Measurements from ENCODE around the gene SCIN.

SCIN gene

DNA sequence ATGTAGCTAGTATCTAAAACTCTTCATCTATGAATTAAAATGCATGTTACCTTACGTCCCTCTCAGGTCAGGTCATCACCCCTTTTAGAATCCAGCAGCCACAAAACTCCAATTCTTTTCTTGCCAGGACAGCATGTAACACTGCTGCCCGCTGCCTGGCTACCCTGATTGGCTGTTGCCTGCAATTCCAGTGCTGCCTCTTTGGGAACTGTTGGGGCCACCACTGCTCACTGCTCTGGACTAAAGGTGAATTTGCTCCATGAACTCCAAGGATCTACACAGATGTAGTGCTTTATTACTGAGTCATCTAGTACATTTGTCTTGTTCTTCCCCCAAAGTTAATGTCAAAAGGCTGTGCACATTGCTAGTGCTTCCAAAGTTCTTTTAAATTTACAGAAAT is 40.4 kb downstream of the SCIN start:
- DNase-seq (ENCODE audit: insufficient read length, low spot score) (peak; percentile 9), FAIRE-seq (no peak)
- TF ChIP-seq POLR2A (IDR thresholded peaks at IDR 0.05; ENCODE audit: low read depth, low read length), result no peak

DNA sequence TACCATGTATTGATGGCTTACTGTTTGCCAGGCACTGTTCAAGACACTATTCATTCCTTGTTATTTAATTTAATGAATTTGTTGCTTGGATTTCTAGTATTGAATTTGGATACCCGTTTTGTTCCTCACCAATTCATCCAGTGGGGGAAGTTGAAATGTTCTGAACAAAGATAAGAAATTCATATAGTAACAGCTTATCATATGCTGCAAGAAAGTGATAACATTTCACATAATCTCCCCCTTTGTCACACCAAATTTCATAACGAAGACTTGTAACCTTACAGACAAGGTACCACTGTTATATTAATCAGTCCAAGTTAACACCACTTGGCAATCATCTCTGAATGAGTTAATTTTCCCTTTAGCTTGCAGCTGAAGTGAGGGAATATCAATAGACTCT is 42.1 kb downstream of the SCIN start:
- no peak for TF ChIP-seq POLR2A (IDR thresholded peaks at IDR 0.05; ENCODE audit: low read depth, low read length)
- FAIRE-seq (no peak), DNase-seq (ENCODE audit: insufficient read length, low spot score) (no peak)

DNA sequence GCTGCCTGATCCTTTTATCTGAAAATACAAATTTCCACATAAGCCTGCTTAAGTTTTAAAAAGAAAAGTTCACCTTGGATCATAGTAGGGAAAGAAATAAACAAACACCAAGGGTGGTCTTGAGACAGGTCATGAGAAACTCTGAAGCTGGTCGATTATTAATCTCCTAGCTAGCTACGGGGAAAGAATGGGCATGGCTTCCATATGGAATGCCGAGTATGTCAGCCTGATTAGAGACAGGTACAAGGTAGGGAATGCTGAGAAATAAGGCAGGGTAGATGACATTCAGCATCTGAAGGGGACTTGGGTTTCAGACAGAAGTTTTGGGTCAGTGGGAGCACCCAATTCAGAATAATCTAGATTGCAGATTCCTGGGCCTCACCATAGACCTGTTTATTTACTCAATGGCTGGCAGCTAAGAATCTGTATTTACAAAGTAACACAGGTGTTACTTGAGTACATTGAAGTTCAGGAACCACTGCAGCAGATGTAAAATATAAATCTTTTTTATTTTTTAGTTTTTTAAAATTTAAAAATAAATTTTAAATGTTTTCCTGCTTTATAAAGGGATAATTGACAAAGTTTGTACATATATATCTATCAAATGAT is 49.0 kb downstream of the SCIN start:
- FAIRE-seq (peak; percentile 80), DNase-seq (ENCODE audit: insufficient read length, low spot score) (no peak)
- no peak for TF ChIP-seq POLR2A (IDR thresholded peaks at IDR 0.05; ENCODE audit: low read depth, low read length)

DNA sequence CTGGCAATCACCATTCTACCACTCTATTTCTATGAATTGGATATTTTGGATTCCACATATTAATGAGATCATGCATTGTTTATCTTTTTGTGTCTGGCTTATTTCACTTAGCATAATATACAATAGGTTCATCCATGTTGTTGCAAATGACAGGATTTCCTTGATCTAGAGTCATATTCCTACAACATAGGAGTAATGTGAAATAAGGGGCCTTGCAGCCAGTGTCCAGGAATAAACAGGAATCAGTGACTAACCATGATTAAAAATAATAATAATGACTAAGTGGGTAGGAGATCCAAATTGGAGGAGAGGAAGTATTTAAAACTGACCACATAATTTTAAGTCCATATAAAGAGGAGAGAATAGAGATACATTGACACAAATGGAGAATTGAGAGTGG is 49.9 kb downstream of the SCIN start:
- no peak for TF ChIP-seq POLR2A (IDR thresholded peaks at IDR 0.05; ENCODE audit: low read depth, low read length)
- peak; percentile 78 for FAIRE-seq
- DNase-seq (ENCODE audit: insufficient read length, low spot score), result no peak

DNA sequence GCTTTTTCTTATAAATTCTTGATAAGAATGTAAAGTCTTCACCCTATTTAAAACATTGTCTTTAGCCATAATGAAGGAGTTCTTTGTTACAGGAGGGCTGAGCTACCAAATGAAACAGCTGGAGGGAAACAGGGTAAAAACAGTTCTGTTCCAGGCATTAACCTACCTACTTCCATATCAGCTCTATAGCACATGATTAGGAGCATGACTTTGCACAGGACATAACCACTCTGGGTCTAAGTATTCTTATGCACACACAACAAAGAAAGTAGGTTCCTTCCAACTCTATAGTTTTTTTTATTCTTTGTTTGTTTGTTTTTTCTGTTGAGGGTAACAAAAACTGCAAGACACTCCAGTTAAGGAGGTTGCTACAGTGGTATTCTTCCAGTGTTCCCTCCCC is 52.7 kb downstream of the SCIN start:
- no peak for TF ChIP-seq POLR2A (IDR thresholded peaks at IDR 0.05; ENCODE audit: low read depth, low read length)
- DNase-seq (ENCODE audit: insufficient read length, low spot score), result no peak
- FAIRE-seq, result no peak

DNA sequence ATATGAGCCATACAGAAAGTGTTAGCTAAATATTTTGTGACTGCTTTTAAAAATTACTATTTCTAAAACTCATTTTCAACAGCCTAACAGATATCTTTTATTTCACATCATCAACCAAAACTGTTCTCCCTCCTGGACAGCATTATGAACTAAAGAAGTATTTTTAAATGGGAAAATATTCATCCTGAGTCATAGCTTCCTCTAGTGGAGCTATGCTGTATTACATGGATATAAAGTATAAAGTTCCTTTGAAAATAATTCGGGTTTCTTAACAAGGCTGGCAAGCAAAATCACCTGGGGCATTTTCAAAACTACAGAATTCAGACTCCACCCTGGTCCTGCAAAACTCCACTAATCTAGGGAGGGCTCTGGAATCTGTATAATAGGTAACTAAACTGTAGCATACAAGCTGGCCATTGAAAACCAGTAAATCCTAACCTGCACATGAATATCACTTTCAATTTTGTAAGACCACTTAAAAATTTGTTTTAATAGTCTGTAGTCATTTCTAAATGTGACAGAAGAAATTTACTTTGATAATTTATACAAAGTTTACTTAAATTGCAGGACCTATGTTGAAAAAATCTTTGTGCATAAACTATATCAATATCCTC is 53.5 kb downstream of the SCIN start:
- TF ChIP-seq POLR2A (IDR thresholded peaks at IDR 0.05; ENCODE audit: low read depth, low read length), result no peak
- FAIRE-seq, result peak; percentile 83
- no peak for DNase-seq (ENCODE audit: insufficient read length, low spot score)

DNA sequence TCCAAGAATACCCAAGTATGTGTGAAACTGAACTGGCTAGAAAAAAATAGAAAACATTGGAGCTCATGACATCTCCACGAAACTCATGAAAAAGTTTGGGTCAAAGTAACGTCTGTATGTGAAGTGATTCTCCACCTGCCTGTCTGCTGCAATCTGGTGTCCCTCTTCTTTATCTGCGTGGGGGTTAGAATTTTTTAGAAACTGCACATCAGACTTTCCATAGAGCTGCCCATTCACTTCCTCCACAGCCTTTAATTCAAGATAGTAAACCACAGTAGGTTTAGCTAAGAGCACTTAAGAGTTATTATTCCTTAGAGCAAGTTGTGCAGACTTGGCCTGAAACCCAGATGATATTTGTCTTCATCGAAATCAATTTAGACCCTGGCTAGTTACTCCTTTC is 55.3 kb downstream of the SCIN start:
- FAIRE-seq, result no peak
- DNase-seq (ENCODE audit: insufficient read length, low spot score), result no peak
- TF ChIP-seq POLR2A (IDR thresholded peaks at IDR 0.05; ENCODE audit: low read depth, low read length), result no peak

DNA sequence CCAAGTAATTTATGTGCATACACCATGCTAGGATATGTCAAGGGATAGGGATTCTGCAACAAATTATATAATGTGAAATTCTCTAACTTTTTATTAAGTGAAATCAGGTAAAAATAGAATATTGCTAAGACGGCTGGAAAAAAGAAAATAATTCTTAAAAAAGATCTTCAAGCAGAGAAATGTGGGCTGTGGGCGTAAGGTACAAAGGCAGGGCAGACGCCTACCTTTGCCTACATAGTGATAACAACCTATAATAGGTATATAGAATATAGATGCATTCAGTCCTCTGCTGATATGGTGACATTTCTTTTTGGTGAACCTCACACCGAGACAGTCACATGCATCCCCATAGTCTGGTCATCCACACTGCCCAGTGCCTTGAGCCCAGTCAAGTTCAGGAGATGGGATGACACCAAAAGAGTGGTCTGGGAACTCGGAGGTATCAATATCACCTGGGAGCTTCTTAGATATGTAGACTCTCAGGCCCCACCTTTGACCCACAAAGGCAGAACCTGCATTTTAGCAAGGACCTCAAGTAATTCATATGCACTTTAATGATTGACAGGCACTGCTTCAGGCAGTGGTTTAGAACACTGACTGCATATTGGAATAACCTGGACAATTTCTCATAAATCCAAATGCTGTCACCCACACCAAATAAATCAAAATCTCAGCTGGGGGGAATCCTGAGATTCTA is 59.4 kb downstream of the SCIN start:
- no peak for TF ChIP-seq POLR2A (IDR thresholded peaks at IDR 0.05; ENCODE audit: low read depth, low read length)
- no peak for FAIRE-seq

DNA sequence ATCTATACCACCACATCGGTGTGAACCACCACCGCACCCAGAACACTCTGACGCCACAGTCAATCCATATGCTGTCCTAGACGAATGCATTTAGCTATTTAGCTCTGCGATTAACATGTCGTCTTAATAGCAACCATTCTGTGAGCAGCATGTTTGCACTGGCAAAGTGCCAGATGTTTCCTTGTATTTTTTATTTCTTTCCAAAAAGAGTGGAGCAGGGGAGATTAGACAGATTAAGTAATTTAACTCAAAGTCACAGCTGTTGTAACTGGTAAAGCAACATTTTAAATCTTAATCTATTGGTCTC is 59.9 kb downstream of the SCIN start:
- TF ChIP-seq POLR2A (IDR thresholded peaks at IDR 0.05; ENCODE audit: low read depth, low read length), result no peak
- DNase-seq (ENCODE audit: insufficient read length, low spot score) (no peak), FAIRE-seq (no peak)

More for the DNA sequence above, 59.4 kb downstream of the SCIN start:
- no peak for DNase-seq (ENCODE audit: insufficient read length, low spot score)

DNA sequence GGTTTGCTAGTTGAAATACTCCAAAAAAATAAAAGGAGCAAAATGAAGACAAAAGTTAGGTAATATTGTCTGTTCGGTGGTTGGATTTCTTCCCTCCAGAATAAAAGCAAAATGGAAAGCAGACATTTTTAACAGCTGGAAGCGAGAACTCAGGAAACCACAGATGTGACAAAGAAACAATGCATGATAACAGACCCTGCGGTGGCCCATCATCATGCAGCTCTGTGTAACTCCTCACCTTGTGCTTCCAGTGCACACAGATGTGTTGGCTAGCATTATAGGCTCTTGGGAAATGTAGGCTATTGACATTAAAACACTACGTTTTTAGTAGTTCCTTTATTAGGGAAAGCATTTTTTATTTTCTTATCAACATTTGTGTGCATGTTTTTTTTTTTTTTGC is 63.1 kb downstream of the SCIN start:
- TF ChIP-seq POLR2A (IDR thresholded peaks at IDR 0.05; ENCODE audit: low read depth, low read length), result no peak
- FAIRE-seq (no peak), DNase-seq (ENCODE audit: insufficient read length, low spot score) (no peak)

DNA sequence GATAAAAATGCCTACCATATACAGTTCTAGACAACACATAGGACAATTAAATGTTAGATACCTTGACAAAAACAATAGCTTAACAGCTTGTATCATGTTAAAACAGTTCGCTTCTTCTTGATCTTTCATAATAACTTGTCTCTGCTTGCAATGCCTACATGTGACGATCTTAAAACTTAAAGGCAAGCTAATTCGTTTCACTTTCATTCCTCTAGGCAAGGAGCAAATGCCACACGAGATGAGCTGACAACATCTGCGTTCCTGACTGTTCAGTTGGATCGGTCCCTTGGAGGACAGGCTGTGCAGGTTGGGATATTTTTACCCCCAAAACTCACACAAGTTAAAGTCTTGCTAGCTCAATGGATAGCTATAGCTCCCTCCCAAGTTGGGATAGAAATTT is 65.3 kb downstream of the SCIN start:
- peak; percentile 62 for FAIRE-seq

DNA sequence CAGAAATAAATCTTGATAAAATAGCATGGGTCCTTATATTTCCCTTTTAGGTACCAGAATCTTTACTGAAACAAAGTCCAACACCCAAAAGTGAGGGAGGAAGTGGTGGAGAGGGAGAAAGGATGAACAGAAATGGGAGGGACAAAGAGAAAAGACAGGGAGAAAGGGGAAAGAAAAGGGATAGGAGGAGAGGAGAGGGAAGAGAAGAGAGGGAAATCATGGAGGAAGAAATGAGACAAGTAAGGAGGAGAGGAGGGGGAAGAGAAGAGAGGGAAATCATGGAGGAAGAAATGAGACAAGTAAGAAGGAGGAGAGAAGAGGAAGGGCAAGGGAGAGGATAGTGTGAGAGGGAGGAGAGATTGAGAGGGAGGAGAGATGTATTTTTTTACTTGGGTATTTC is 66.8 kb downstream of the SCIN start:
- FAIRE-seq (no peak), DNase-seq (ENCODE audit: insufficient read length, low spot score) (no peak)
- no peak for TF ChIP-seq POLR2A (IDR thresholded peaks at IDR 0.05; ENCODE audit: low read depth, low read length)

More for the DNA sequence above, 65.3 kb downstream of the SCIN start:
- no peak for DNase-seq (ENCODE audit: insufficient read length, low spot score)
- no peak for TF ChIP-seq POLR2A (IDR thresholded peaks at IDR 0.05; ENCODE audit: low read depth, low read length)

DNA sequence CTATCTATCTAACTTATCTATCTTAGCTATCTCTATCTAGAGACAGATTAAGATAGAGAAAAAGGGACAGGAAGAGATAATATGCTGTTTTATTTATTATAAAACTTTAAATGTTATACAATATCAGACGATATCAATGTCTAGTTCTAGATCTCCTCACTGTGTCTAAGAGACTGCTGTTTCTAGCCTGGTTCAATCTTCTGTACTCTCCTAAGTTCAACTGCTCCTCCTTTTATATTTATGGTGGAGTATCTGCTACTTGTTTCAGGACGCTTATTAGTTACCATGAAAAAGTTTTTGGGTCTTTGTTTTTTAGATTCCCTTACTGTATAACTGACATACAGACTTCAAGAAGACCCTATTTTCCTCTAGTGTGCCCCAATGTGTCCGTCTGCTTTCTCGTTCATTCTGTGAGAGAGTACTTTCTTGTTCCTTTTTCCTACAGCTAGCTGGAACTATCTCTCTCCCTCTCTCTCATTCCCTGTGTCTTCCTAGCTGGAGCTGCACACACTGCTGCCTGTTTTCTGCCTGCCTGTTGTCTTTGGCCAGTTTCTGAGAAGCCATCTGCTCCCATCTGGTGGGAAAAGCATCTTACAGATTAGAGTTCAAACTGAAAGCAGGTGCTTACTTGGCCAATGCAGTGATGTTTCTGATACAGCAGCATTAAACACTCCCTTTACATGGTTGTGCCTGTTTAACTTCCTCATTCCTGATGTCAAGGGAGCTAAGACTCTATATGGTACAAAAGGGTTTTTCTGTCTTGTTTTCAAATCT is 67.5 kb downstream of the SCIN start:
- peak; percentile 64 for FAIRE-seq

DNA sequence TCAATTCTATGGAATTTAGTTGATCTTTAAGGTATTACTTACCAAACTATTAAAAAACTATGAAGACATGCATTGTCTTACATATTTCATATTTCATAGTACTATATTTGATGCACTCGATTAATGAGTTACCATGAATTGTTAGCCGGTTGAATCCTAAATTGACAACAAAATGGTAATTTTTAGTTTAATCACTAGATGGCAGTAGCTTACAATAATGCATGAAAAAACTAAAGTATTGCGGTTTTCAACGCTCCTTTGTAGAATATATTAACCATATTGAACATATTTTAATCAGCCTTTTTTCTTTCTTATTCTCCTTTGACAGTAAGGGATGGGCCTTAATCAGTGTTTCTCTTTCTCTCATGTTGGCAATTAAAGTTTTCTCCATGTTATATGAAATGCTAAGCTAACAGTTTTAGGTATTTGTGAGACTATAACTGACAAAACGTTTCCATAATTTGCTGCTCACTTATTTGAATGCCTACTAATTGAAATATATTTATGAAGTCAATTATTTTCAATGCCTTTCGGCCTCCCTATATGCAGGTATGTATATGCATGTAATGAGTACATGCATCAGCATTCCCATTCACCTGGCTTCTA is 68.4 kb downstream of the SCIN start:
- FAIRE-seq, result peak; percentile 20
- DNase-seq (ENCODE audit: insufficient read length, low spot score), result no peak
- no peak for TF ChIP-seq POLR2A (IDR thresholded peaks at IDR 0.05; ENCODE audit: low read depth, low read length)

More for the DNA sequence above, 67.5 kb downstream of the SCIN start:
- no peak for DNase-seq (ENCODE audit: insufficient read length, low spot score)
- no peak for TF ChIP-seq POLR2A (IDR thresholded peaks at IDR 0.05; ENCODE audit: low read depth, low read length)
